Karpas-422 (cell line): ENCODE measurements around the gene AFAP1. TPM values are rescaled to one million over a fixed set of nuclear protein-coding genes. Genes with fewer than 3 reads are reported as not detected.

Experiments
- DNase-seq: peaks from one replicate; pipeline ENCODE4 v3.0.0-alpha.2; 2015
- H2AFZ ChIP-seq: fragments of 200-600 bp; sonication (generic); 2 replicates; pipeline ENCODE4 v1.6.1; 2014; ENCODE audit warnings: antibody characterized with exemption, low read length, mixed read lengths
- H3K27ac ChIP-seq: fragments of 200-600 bp; sonication (generic); 2 replicates; pipeline ENCODE4 v1.5.1; 2014; ENCODE audit warnings: mild to moderate bottlenecking, low read length, moderate library complexity
- H3K27me3 ChIP-seq: fragments of 200-600 bp; sonication (generic); 2 replicates; pipeline ENCODE4 v1.6.1; 2014; ENCODE audit warnings: low read length, mixed read lengths
- H3K36me3 ChIP-seq: fragments of 200-600 bp; sonication (generic); 2 replicates; pipeline ENCODE4 v1.6.1; 2014; ENCODE audit warnings: low read length, mixed read lengths; ENCODE audit not compliant: insufficient read depth
- H3K4me1 ChIP-seq: fragments of 200-600 bp; sonication (generic); 2 replicates; pipeline ENCODE4 v1.6.1; 2014; ENCODE audit warnings: mild to moderate bottlenecking, low read length, mixed read lengths
- H3K4me2 ChIP-seq: fragments of 200-600 bp; sonication (generic); 2 replicates; pipeline ENCODE4 v1.6.1; 2014; ENCODE audit warnings: low read length, low read depth, mild to moderate bottlenecking; ENCODE audit not compliant: poor library complexity, severe bottlenecking
- H3K4me3 ChIP-seq: fragments of 200-600 bp; sonication (generic); 2 replicates; pipeline ENCODE4 v1.5.1; 2014; ENCODE audit warnings: mild to moderate bottlenecking, antibody characterized with exemption, low read length, mixed read lengths
- H3K79me2 ChIP-seq: fragments of 200-600 bp; sonication (generic); 2 replicates; pipeline ENCODE4 v1.6.1; 2014; ENCODE audit warnings: mild to moderate bottlenecking, low read length, mixed read lengths
- H3K9ac ChIP-seq: fragments of 200-600 bp; sonication (generic); 2 replicates; pipeline ENCODE4 v1.6.0; 2014; ENCODE audit warnings: low read length
- H3K9me2 ChIP-seq: fragments of 200-600 bp; sonication (generic), shearing (Covaris generic); replicated peaks from 2 replicates; pipeline ENCODE4 v1.6.0; 2014; ENCODE audit warnings: mild to moderate bottlenecking, low read length, moderate library complexity; ENCODE audit not compliant: insufficient read depth
- H3K9me3 ChIP-seq: fragments of 300-700, 200-600 bp; sonication (generic); 2 replicates; pipeline ENCODE4 v1.6.1; 2014; ENCODE audit warnings: low read length, mixed read lengths
- H4K20me1 ChIP-seq: fragments of 200-600 bp; sonication (generic); 2 replicates; pipeline ENCODE4 v1.6.1; 2014; ENCODE audit warnings: mild to moderate bottlenecking, antibody characterized with exemption, low read length, low read depth; ENCODE audit not compliant: insufficient read depth
- total RNA-seq: library from RNA; depleted of rRNA; stranded (reverse); fragments of >200 nt; shearing (Covaris generic); gene quantifications from 2 replicates; pipeline ENCODE4 v1.2.3, GENCODE V29; 2014; ENCODE audit warnings: low replicate concordance

Gene AFAP1
- total RNA-seq, 1 experiment from 2014 or later: not detected

- H3K9me3 ChIP-seq: no peaks in the 10 kb centered on the region
- H3K4me2 ChIP-seq: peak overlapping the region; percentile 48
- no peaks in the 10 kb centered on the region for H3K9me2 ChIP-seq
- no peaks in the 10 kb centered on the region for H3K36me3 ChIP-seq
- no peak overlapping the region for H3K4me3 ChIP-seq
- no peaks in the 10 kb centered on the region for H4K20me1 ChIP-seq
- no peaks in the 10 kb centered on the region for H3K27me3 ChIP-seq
- H2AFZ ChIP-seq: no peak overlapping the region
- peaks cover 14% of the 10 kb centered on the region for H3K4me1 ChIP-seq
- H3K9ac ChIP-seq: no peak overlapping the region
- no peak overlapping the region for H3K27ac ChIP-seq
- DNase-seq: peak; percentile 68
- no peaks in the 10 kb centered on the region for H3K79me2 ChIP-seq
Observed at GRCh38 chr4:7831330-7831729, 108.3 kb downstream of the AFAP1 start.

- H3K9ac ChIP-seq: no peak overlapping the region
- no peak overlapping the region for H3K4me3 ChIP-seq
- DNase-seq: peak; percentile 23
- H4K20me1 ChIP-seq: no peaks in the 10 kb centered on the region
- H3K4me2 ChIP-seq: peak overlapping the region; percentile 48
- peaks cover 14% of the 10 kb centered on the region for H3K4me1 ChIP-seq
- H2AFZ ChIP-seq: no peak overlapping the region
- H3K79me2 ChIP-seq: no peaks in the 10 kb centered on the region
- no peaks in the 10 kb centered on the region for H3K9me3 ChIP-seq
- H3K36me3 ChIP-seq: no peaks in the 10 kb centered on the region
- no peaks in the 10 kb centered on the region for H3K9me2 ChIP-seq
- no peak overlapping the region for H3K27ac ChIP-seq
- H3K27me3 ChIP-seq: no peaks in the 10 kb centered on the region
Observed at GRCh38 chr4:7830747-7831146, 108.9 kb downstream of the AFAP1 start.

GRCh38 chr4:7829652-7830580 lies 109.7 kb downstream of the AFAP1 start:
- Histone ChIP-seq H3K4me3 (no peak overlapping the region), H3K4me2 (no peak overlapping the region), H4K20me1 (no peaks in the 10 kb centered on the region), H2AFZ (no peak overlapping the region), H3K36me3 (no peaks in the 10 kb centered on the region), H3K79me2 (no peaks in the 10 kb centered on the region), H3K9me2 (no peaks in the 10 kb centered on the region), H3K27ac (no peak overlapping the region), H3K4me1 (peaks cover 14% of the 10 kb centered on the region), H3K9me3 (no peaks in the 10 kb centered on the region), H3K27me3 (no peaks in the 10 kb centered on the region), H3K9ac (no peak overlapping the region)
- peak; percentile 2 for DNase-seq

- H3K27ac ChIP-seq: no peak overlapping the region
- H3K36me3 ChIP-seq: no peaks in the 10 kb centered on the region
- H3K9me3 ChIP-seq: no peaks in the 10 kb centered on the region
- H4K20me1 ChIP-seq: no peaks in the 10 kb centered on the region
- no peaks in the 10 kb centered on the region for H3K9me2 ChIP-seq
- no peak overlapping the region for H3K4me2 ChIP-seq
- peaks cover 14% of the 10 kb centered on the region for H3K4me1 ChIP-seq
- H3K4me3 ChIP-seq: no peak overlapping the region
- no peak overlapping the region for H3K9ac ChIP-seq
- no peaks in the 10 kb centered on the region for H3K79me2 ChIP-seq
- H2AFZ ChIP-seq: no peak overlapping the region
- no peaks in the 10 kb centered on the region for H3K27me3 ChIP-seq
- no peak for DNase-seq
Observed at GRCh38 chr4:7828793-7829301, 110.8 kb downstream of the AFAP1 start.

GRCh38 chr4:7828011-7828720 lies 111.5 kb downstream of the AFAP1 start:
- peak; percentile 28 for DNase-seq
- Histone ChIP-seq H3K9ac (no peak overlapping the region), H3K79me2 (no peaks in the 10 kb centered on the region), H3K27me3 (no peaks in the 10 kb centered on the region), H3K36me3 (no peaks in the 10 kb centered on the region), H3K4me3 (no peak overlapping the region), H2AFZ (no peak overlapping the region), H3K9me3 (no peaks in the 10 kb centered on the region), H3K27ac (no peak overlapping the region), H3K9me2 (no peaks in the 10 kb centered on the region), H3K4me2 (no peak overlapping the region), H4K20me1 (no peaks in the 10 kb centered on the region), H3K4me1 (peaks cover 14% of the 10 kb centered on the region)

- peak; percentile 29 for DNase-seq
- Histone ChIP-seq H3K27ac (no peak overlapping the region), H3K27me3 (no peaks in the 10 kb centered on the region), H2AFZ (no peak overlapping the region), H3K9me3 (no peaks in the 10 kb centered on the region), H3K4me1 (peaks cover 14% of the 10 kb centered on the region), H3K4me2 (no peak overlapping the region), H3K79me2 (no peaks in the 10 kb centered on the region), H3K4me3 (no peak overlapping the region), H3K36me3 (no peaks in the 10 kb centered on the region), H4K20me1 (no peaks in the 10 kb centered on the region), H3K9me2 (no peaks in the 10 kb centered on the region), H3K9ac (no peak overlapping the region)
Observed at GRCh38 chr4:7827566-7827965, 112.1 kb downstream of the AFAP1 start.

GRCh38 chr4:7826909-7827306 lies 112.8 kb downstream of the AFAP1 start:
- no peaks in the 10 kb centered on the region for H3K79me2 ChIP-seq

More at GRCh38 chr4:7826909-7827306, 112.8 kb downstream of the AFAP1 start:
- H4K20me1 ChIP-seq: no peaks in the 10 kb centered on the region
- no peaks in the 10 kb centered on the region for H3K9me3 ChIP-seq
- H3K9ac ChIP-seq: no peak overlapping the region
- H3K36me3 ChIP-seq: no peaks in the 10 kb centered on the region
- no peaks in the 10 kb centered on the region for H3K27me3 ChIP-seq
- peaks cover 13% of the 10 kb centered on the region for H3K4me1 ChIP-seq
- H2AFZ ChIP-seq: no peak overlapping the region
- peak; percentile 5 for DNase-seq
- no peak overlapping the region for H3K4me3 ChIP-seq
- no peak overlapping the region for H3K27ac ChIP-seq
- H3K9me2 ChIP-seq: no peaks in the 10 kb centered on the region
- H3K4me2 ChIP-seq: no peak overlapping the region
